ENCODE measurements around the gene HEATR5A. TPM values are rescaled to one million over a fixed set of nuclear protein-coding genes. Genes with fewer than 3 reads are reported as not detected.

The HEATR5A gene
- total RNA-seq, 1 donor from 2014 or later: 25.3 TPM

DNA sequence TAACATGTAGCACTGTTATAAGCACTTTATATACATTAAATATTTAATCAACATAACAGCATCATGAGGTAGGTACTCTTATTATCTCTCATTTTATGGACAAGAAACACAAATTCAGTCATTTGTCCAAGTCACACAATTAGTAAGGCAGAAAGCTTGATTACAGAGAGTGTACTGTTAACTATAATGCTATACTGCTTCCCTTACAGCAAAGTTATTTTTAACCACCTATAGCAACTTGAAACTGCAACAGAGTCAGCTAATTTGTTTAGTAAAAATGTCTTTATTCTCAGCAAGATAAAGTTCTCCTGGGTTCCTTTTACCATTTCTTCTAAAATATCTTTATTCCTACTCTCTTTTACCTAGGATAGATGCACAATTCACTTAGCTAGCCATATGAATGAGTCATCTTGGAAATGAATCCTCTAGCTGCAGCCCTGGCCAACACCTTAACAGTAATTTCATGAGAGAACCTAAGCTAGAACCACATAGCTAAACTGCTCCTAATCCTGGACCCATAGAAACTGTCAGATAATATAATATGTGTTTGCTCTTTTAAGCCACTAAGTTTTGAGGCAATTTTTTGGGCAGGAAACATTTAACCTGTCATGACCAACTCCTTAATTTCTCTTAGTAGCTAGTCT, 122.5 kb downstream of the HEATR5A start:
- no peak overlapping the region for H3K4me3 Mint-ChIP-seq (ENCODE audit: unreplicated experiment)
- H3K27ac Mint-ChIP-seq (ENCODE audit: unreplicated experiment): no peak overlapping the region
- TF ChIP-seq, protein P1, sequence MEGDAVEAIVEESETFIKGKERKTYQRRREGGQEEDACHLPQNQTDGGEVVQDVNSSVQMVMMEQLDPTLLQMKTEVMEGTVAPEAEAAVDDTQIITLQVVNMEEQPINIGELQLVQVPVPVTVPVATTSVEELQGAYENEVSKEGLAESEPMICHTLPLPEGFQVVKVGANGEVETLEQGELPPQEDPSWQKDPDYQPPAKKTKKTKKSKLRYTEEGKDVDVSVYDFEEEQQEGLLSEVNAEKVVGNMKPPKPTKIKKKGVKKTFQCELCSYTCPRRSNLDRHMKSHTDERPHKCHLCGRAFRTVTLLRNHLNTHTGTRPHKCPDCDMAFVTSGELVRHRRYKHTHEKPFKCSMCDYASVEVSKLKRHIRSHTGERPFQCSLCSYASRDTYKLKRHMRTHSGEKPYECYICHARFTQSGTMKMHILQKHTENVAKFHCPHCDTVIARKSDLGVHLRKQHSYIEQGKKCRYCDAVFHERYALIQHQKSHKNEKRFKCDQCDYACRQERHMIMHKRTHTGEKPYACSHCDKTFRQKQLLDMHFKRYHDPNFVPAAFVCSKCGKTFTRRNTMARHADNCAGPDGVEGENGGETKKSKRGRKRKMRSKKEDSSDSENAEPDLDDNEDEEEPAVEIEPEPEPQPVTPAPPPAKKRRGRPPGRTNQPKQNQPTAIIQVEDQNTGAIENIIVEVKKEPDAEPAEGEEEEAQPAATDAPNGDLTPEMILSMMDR (IDR thresholded peaks at IDR 0.05; ENCODE audit: unreplicated experiment): no peak
- peaks cover 3% of the 10 kb centered on the region for H3K27me3 Mint-ChIP-seq (ENCODE audit: unreplicated experiment)
- H3K9me3 Mint-ChIP-seq (ENCODE audit: unreplicated experiment): no peaks in the 10 kb centered on the region
- H3K4me1 Mint-ChIP-seq (ENCODE audit: unreplicated experiment): peaks cover 6% of the 10 kb centered on the region
- DNase-seq (ENCODE audit: low spot score): no peak
- peaks cover 10% of the 10 kb centered on the region for H3K36me3 Mint-ChIP-seq (ENCODE audit: low read depth, unreplicated experiment)

DNA sequence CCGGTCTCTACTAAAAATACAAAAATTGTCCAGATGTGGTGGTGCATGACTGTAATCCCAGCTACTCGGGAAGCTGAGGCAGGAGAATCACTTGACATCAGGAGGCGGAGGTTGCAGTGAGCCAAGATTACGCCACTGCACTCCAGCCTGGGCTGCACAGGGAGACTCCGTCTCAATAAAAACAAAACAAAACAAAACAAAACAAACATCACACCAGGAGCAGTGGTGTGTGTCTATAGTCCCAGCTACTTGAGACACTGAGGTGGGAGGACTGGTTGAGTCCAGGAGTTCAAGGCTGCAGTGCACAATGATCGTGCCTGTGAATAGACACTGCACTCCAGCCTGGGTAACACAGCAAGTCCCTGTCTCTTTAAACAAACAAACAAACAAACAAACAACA, 123.2 kb downstream of the HEATR5A start:
- Mint-ChIP-seq H3K9me3 (ENCODE audit: unreplicated experiment) (no peaks in the 10 kb centered on the region), H3K27me3 (ENCODE audit: unreplicated experiment) (peaks cover under 1% of the 10 kb centered on the region)

DNA sequence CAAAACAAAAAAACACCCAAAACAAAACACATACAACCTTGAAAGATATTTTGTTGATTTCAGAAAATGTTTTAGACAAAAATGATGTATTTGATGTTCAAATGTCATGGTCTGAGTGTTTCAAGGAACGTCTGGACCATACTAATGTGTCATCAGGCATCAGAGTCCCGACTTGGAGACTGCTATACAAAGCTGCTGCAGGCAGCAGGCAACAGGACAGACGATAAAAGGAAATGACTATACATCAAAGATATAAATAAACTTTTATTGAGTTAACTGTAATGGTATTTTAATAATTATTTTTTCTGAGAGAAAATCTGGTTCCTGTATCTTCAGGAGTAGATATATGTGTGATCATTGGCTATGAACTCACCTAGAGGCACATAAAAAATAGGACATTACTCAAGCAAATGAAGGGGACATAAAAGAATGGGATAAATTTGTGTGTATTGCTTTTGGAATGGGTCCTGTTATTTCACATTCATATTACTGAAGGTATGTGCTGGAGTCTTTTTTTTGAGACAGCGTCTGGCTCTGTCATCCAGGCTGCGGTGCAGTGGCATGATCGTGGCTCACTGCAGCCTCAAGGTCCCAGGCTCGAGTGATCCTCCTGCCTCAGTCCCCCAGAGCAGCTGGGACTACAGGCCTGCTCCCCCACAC, 125.5 kb downstream of the HEATR5A start:
- H3K9me3 Mint-ChIP-seq (ENCODE audit: unreplicated experiment): no peaks in the 10 kb centered on the region
- no peak overlapping the region for H3K4me3 Mint-ChIP-seq (ENCODE audit: unreplicated experiment)
- H3K27me3 Mint-ChIP-seq (ENCODE audit: unreplicated experiment): no peaks in the 10 kb centered on the region
- DNase-seq (ENCODE audit: low spot score): no peak
- TF ChIP-seq, protein P1 (IDR thresholded peaks at IDR 0.05; ENCODE audit: unreplicated experiment): no peak
- H3K4me1 Mint-ChIP-seq (ENCODE audit: unreplicated experiment): peaks cover 6% of the 10 kb centered on the region
- H3K36me3 Mint-ChIP-seq (ENCODE audit: low read depth, unreplicated experiment): peaks cover under 1% of the 10 kb centered on the region
- H3K27ac Mint-ChIP-seq (ENCODE audit: unreplicated experiment): no peak overlapping the region

More for the DNA sequence above, 123.2 kb downstream of the HEATR5A start:
- Mint-ChIP-seq H3K4me1 (ENCODE audit: unreplicated experiment) (peaks cover 6% of the 10 kb centered on the region), H3K4me3 (ENCODE audit: unreplicated experiment) (no peak overlapping the region), H3K27ac (ENCODE audit: unreplicated experiment) (no peak overlapping the region), H3K36me3 (ENCODE audit: low read depth, unreplicated experiment) (peaks cover 10% of the 10 kb centered on the region)
- TF ChIP-seq, protein P1 (IDR thresholded peaks at IDR 0.05; ENCODE audit: unreplicated experiment): no peak
- no peak for DNase-seq (ENCODE audit: low spot score)

DNA sequence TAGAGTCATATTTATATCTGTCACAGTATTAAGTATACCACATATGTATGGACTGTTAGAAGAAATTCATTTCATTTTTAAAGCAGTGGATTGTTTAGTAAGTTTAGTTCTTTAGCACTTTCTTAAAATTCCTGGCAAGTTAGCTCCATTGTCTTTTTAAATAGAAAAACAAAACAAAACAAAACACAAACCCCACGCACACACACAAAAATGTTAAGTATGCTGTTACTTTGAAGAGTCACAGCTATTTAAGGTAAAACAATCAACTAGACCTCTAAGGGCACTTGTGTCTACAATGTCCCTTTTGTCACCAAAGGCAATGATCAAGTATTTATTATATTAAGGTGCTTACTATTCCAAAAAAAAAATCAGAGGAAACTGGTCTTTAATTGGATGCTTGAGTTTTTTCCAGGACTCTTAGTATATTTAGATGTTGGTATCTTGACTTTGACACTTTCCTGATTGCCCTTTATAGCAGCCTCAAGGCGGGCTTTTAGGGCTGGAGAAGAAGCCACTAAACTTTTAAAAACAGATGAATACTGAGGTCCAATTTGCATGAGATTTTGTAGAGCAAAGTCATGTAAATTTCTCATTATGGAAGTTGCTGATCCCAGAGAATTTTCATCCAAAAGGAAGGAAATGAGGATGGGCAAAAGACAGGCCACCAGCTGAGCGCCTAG, 127.3 kb downstream of the HEATR5A start:
- H3K4me3 Mint-ChIP-seq (ENCODE audit: unreplicated experiment): no peak overlapping the region
- no peak for DNase-seq (ENCODE audit: low spot score)
- H3K36me3 Mint-ChIP-seq (ENCODE audit: low read depth, unreplicated experiment): no peaks in the 10 kb centered on the region
- no peaks in the 10 kb centered on the region for H3K27me3 Mint-ChIP-seq (ENCODE audit: unreplicated experiment)
- TF ChIP-seq, protein P1 (IDR thresholded peaks at IDR 0.05; ENCODE audit: unreplicated experiment): no peak
- no peaks in the 10 kb centered on the region for H3K9me3 Mint-ChIP-seq (ENCODE audit: unreplicated experiment)
- peaks cover 6% of the 10 kb centered on the region for H3K4me1 Mint-ChIP-seq (ENCODE audit: unreplicated experiment)
- peak overlapping the region; percentile 91 for H3K27ac Mint-ChIP-seq (ENCODE audit: unreplicated experiment)

DNA sequence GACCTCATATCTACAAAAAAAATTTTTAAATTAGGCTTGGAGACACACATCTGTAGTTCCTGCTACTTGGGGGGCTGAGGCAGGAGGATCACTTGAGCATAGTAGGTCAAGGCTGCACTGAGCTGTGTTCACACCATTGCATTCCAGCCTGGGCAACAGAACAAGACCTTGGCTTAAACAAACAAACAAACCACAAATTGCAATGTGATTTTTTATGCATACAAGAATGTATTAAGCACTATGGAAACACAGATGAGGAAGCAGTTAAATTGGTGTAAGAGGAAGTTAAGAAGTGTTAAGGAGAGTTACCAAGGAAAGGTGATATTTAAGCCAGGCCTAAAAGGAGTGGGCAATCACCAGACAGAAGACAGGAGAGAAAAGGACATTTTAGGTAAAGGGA, 129.1 kb downstream of the HEATR5A start:
- TF ChIP-seq, protein P1 (IDR thresholded peaks at IDR 0.05; ENCODE audit: unreplicated experiment): no peak
- Mint-ChIP-seq H3K27ac (ENCODE audit: unreplicated experiment) (no peak overlapping the region), H3K4me1 (ENCODE audit: unreplicated experiment) (peaks cover 6% of the 10 kb centered on the region), H3K36me3 (ENCODE audit: low read depth, unreplicated experiment) (peaks cover 3% of the 10 kb centered on the region), H3K9me3 (ENCODE audit: unreplicated experiment) (no peaks in the 10 kb centered on the region), H3K4me3 (ENCODE audit: unreplicated experiment) (no peak overlapping the region), H3K27me3 (ENCODE audit: unreplicated experiment) (no peaks in the 10 kb centered on the region)
- no peak for DNase-seq (ENCODE audit: low spot score)
